ENCODE measurements around the gene CDYL.

The CDYL gene

DNA sequence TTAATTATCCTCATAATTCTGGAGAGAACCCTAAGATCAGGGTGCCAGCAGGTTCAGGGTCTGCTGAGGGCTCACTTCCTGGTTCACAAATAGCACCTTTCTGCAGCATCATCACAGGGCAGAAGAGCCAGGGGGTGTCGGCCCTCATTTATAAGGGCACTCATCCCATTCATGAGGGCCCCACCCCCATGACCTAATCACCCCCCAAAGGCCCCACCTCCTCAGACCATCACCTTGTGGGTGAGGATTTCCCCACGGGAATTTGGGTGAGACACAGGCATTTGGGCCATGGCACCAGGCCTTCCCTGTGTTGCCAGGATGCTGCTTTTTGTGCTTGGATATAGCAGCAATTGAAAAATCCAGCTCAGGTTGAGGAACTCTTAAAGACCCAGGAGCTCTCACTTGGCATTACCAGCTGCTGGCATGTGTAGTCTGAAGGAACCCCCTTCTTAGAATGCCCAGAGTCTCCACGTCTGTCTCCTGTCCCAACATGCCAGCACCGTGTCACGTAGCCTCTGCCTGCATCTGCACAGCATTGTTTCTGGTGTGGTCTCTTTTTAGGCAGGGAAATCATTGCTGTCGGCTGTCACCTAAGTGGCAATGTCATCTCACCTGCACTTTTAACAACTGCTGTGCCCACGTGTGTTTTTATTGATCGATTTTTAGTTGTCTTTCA, 156.2 kb downstream of the CDYL start:
- DNase-seq (ENCODE audit: low read depth in 2 of 2): no peak

DNA sequence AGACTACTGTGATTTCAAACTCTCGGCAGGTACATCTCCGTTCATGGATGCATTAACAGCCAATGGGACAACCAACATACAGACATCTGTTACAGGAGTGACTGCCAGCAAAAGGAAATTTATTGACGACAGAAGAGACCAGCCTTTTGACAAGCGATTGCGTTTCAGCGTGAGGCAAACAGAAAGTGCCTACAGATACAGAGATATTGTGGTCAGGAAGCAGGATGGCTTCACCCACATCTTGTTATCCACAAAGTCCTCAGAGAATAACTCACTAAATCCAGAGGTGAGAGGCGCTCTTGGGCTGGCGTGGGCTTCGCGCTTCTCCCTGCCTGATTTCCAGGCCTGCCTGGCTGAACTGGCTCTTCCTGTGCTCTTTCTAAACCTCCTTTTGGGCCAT, 159.3 kb downstream of the CDYL start:
- DNase-seq (ENCODE audit: low read depth in 2 of 2): no peak

DNA sequence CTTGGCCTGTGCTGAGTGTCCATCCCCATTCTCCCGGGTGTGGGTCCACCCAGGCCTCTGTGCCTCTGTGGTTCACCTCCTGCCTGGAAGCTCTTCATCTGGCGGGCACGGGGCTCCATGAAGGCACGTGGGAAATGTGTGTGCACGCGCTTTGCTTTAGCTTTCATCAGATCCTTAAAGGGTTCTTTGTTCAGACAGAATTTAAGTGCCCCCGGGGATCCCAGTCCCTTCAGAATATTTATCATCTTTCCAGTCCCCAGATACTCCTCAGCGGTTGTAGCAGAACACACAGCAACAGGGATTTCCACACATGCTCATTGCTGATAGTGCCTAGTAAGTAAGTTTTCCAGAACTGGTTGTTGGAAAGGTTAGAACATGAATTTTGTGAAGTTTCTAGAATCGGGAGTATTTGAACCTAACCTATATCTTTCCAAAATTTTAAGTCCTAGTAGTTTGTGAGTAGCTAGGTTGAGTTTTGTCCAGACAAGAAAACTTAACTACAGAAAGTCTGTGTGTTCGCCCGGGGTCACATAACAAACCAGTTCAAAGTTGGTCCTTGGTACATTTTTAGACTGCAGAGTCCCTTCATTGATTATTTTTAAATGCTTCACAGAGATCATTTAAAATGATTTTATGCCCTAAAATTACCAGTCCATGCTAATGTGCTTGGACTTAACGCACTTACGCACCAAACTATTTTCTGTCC, 159.9 kb downstream of the CDYL start:
- DNase-seq (ENCODE audit: low read depth in 2 of 2): no peak

DNA sequence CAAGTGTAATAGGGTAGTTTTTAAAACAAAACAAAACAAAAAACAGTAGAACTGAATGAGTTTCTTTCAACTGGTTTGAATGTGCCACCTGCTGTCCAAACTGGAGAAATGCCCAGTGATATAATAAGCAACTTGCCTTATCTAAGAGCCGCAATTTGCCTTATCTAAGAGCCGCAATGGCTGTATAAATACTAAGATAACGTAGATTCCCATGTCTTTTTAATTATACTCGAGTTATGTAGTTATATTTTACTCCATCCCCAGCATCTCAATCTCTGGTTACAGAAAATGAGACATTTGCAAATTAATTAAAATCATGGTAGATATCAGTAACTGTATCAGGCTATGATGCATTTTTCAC, 160.5 kb downstream of the CDYL start:
- DNase-seq (ENCODE audit: low read depth in 2 of 2): no peak

DNA sequence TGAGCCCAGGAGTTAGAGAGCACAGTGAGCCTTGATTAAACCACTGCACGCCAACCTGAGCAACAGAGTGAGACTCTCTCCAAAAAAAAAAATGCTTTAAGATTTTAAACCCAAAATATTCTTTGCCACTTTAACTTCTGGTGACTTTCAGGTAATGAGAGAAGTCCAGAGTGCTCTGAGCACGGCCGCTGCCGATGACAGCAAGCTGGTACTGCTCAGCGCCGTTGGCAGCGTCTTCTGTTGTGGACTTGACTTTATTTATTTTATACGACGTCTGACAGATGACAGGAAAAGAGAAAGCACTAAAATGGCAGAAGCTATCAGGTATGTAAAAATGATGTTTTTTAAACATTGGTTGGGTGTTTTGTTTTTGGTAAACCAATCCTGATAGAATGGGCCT, 161.2 kb downstream of the CDYL start:
- no peak for DNase-seq (ENCODE audit: low read depth in 2 of 2)

DNA sequence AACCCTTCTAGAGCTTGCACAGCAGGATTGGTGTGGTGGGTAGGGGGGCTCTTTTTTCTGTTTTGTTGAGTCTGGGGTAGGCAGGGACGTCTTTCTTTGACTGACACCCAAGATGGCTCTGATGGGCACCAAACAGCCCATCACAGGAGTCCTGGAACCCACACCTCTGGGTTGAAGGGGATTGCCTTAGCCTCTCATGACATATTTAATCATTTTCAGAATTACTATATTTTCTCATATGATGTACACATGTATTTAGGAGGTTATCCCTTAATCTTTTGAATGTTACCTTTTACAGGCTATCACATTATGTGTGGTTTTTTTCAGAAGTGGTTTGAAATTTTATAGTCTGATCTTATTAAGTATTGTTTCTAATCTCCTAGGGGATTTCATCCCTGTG, 163.0 kb downstream of the CDYL start:
- no peak for DNase-seq (ENCODE audit: low read depth in 2 of 2)

DNA sequence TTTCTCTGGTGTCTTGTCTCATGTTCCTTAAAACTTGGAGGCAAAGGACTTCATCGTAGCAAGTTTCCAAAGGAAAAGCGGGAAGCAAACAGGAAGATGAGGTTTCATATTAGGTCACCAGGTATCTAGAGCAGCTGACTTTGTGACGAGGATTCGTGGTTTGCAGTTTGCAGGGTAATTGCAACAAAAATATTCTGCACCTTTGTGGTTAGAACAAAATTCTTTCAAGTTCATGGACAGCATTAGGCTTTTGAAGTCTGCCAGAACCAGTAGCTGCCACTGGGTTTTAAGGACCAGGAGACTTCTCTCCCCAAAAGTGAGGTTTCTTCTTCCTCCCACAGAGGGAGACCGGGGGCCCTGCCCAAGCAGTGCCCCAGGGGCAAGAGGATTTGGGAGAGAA, 164.2 kb downstream of the CDYL start:
- no peak for DNase-seq (ENCODE audit: low read depth in 2 of 2)

DNA sequence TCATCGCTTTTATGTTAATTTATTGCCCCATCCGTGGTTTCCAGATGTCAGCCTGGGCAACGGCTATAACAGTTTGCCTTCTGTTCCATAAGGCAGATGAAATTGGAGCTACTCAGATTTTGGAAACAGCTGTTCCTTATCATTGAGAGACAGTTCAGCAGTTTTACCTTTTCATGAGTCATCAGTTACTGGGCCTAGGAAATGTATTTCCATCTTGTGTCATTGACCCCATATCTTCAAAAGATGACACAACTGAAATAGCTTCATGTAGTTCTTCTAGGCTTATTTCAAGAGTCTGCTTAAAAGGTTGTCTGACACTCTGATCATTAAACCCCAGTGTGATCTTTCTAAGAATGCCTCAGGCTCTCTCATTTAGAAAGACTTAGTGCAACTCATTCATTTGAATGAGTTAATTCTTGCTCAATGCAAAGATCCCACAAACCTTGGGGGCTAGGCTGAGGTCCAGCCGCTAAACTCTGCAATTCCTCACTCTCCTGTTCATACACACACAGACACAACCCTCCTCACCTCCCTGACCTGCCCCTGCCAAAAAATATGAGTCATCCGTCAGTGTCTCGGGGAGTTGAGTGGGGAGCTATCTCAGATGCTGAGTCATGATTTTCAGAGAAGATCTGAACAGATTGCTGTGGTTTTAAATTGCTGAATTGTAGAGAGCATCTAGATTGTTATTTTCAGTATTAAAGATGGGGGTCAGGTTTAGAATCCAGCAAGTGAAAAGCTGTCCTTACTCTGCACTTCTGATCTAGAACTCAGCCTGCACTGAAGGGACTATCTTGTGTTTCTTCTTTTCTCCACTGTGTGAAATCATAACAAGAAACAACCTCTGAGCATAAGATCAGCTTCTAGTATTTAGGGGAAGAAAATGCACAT, 165.8 kb downstream of the CDYL start:
- DNase-seq (ENCODE audit: low read depth in 2 of 2): peak in 1 of 2 donors; percentile 5

DNA sequence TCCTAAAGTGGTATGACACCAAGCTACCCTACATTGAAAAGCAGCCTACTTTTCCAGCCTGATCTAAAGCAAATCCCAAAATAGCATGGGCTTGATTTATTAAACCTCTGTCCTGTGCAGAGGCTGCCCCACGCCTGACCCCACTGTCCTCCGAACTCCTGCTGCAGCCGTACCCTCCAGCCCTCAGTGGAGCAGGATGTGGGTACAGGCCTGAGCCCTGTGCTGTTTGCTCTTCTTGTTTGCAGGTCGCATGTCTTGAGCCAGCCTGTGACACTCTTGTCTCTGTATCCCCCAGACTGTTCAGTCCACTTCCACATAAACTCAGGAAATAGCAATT, 166.4 kb downstream of the CDYL start:
- no peak for DNase-seq (ENCODE audit: low read depth in 2 of 2)

DNA sequence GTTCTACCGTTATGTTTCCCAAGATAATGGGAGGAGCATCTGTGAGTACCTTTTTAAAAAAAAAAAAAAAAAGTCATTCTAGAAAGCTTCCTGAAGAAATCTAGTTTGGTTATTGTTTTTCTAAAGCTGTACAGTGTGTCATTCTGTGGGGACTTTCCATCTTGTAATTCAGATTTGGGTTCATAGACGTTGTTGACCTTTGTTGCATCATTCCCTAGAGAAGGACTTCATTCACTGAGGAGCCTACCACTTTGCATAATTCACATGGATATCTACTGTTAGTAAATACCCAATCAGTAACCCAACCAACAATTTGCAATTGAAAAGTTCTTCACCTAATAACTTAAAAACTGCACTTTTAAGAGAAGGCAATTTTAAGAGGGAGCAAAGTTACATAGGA, 167.5 kb downstream of the CDYL start:
- DNase-seq (ENCODE audit: low read depth in 2 of 2): no peak

DNA sequence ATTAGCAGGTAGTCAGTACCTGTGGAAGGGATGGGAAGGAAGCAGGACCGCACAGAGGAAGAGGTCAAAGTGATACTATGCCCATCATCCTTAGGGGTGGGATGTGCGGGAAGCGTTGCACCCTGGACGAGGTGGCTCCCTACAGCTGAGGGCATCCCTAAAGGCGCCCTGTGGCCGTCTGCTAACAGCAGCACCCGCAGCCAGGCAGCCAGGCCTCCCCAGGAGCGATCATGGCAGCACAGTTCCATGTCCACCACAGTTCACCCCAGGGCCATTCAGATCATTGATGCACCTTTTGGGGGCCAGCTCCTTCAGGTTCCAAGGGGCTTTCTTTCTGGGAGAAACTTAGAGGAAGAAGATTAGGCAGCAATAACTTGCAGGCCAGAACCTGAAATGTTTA, 168.1 kb downstream of the CDYL start:
- no peak for DNase-seq (ENCODE audit: low read depth in 2 of 2)

DNA sequence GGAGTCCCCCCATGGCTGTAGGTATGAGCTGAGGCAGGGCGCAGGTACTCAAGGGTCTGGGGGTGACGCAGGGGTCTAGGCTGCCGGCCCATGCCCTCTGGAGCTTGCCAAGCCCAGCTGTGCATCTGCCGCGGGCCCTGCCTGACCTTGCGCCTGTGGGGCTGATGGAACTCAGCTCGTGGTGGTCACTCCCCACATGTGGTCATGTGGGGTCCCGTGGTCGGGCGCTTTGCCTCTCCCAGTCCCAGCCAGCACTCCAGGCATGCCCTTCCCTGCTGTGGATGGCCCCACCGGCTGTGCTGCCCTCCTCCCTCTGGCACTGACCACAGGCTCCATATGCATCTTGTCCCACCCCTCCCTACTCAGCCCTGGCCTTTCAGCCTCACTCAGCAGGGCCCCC, 170.3 kb downstream of the CDYL start:
- no peak for DNase-seq (ENCODE audit: low read depth in 2 of 2)

DNA sequence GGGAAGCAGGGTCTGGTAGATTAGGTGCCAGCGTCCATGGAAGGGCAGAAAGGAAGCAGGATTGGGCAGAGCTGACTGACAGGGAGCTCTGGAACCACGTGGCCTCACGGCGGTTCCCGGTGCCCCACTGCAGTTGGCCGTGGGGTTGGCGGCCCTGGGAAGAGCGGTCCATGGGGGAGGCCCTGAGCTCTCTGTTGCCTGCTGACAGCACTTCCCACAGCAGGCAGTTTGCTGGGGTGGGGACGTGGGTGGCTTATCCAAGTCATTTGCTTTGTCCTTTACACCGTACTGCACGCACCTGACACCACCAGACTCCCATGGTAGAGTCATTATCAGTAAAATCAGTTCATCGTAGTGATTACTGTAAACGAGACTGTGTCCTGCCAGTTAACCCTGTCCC, 171.5 kb downstream of the CDYL start:
- no peak for DNase-seq (ENCODE audit: low read depth in 2 of 2)

DNA sequence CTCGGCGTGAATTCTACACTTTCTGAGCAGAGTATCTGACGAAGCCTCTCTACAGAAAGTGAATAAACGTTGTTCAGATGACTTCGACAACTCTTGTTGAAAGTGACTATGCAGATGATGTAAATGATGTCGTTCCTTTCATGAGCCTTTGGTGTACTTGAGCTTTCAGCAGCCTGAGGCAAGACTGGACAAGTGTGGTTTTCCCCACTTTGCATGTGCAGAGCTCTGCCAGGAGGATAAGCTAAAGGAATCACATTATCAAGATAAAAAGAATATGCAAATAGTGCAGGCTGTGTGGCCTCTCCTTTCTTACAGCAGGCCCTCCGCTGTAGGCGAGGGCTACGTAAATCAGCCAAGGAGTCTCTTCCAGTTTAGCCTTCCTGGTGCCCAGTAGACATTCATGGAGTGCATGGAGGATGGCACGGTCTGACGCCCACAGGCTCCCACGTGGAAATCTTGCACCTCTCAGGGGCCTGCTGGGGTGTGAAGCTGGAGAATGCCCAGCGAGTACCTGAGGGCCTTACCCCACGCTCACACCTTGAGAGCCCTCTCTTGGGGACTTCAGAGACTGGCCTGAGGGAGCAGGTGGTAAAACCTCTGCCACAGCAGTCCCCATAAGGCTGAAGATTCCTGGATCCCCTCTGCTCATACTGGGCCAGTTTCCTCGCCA, 172.7 kb downstream of the CDYL start:
- no peak for DNase-seq (ENCODE audit: low read depth in 2 of 2)

DNA sequence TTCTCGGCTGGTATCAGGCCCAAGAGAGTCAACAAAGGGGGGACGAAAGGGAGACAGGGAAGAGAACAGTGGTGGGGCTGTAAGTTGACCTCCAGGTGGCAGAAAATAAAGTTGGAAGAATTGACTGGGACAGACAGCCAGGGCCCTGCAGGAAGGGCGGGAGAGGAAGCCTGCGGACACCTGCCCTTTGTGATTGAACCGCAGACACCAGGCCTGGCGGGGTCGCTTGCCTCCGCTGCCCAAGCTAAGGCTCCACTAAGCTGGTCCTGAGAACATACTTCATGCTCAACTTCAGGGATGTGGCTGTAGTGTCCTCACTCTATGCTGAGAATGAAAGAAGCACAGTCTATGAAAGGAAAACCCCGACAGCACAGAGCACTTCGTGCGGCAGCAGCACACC, 173.9 kb downstream of the CDYL start:
- DNase-seq (ENCODE audit: low read depth in 2 of 2): no peak

DNA sequence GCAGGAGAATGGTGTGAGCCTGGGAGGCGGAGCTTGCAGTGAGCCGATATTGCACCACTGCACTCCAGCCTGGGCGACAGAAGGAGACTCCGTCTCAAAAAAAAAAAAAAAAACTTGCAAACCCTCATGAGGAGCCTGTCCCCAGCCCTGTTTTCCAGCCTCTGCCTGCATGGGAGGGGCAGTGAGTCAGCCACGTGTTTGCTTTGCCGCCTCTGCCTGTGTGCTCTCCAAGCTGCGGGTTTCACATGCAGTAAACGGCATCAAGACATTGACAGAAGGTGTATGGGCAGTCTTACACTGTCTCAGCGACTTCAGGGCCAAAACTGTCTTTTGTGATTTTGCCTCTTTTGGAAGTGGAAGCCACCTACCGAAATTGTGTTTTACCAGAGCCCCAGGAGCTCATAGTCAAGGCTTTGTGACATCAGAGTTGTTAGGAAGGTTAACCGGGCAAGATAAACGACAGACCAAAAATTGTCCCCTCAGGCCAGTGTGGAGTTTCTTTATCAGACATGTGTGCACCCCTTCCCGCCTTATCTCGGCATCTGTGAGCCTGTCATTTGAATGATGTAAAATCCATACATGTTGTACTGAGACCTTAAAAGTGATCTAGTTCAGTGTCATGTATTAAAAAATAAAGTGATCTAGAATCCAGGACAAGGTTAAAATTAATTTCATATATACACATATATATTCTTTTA, 174.8 kb downstream of the CDYL start:
- DNase-seq (ENCODE audit: low read depth in 2 of 2): no peak

DNA sequence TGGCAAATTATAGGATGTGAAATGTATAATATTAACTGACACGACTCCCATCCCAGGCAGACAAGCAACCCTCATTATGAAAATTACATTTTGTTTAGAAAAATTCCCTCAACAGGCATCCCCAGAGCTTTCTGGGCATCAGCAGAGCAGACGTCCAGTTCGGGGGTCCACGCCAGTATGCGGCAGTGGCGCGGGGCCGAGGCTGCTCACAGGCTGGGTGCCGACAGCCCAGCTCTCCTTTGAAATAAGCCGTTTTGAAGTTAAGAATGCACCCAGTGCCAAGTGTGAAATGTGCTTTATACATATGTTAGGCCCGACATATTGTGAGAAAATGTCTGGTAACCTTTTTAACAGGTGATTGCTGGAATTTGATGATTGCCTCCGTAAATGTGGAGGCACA, 177.2 kb downstream of the CDYL start:
- DNase-seq (ENCODE audit: low read depth in 2 of 2): no peak

DNA sequence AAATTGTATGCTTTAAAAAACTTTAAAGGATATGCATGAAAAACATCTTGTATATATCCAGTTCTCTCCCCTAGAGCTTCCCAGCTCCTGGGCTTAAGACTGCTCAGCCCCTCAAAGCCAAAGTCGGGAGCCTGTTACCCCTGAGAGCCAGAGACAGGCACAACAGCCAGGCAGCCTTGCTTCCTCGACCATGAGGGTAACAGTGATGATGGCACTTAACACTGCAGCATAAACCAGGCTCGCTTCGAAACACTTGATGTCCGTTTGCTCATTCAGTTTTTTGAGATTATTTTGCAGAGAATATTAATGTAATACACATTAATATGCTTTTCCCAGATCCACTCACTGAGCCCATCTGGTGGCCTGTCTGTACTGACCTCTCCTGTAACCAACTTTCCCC, 180.4 kb downstream of the CDYL start:
- DNase-seq (ENCODE audit: low read depth in 2 of 2): no peak

DNA sequence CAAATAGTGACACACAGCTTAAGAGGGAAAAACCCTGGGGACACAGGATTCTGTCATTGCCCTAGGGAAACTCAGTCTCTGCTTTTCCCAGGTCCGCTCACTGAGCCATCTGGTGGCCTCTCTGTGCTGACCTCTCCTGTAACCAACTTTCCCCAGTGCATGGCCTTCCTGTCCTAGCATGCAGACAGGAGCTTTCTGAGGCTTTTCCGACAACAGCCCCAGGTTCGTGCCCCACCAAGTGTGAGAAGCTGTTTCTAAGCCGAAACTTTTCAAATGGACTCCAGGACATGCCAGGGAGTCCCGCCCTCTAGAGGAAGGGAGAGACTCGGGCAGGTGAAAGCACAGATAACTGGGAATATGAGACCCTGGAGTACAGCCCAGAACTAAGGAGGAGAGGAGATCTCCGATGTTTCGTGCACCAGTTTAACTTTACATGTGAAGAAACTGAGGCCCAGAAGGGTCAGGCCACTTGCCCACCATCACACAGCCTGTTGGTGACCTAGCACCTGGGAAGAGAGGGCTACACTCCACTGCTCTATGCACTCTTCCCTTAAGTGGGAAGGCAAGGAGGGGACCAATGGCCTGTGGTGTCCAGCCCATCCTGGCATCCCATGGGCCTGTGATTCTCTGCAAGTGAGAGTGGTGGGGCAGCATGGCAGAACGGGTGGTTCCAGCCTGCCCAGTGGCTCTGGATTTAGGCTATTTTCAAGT, 181.5 kb downstream of the CDYL start:
- DNase-seq (ENCODE audit: low read depth in 2 of 2): no peak

DNA sequence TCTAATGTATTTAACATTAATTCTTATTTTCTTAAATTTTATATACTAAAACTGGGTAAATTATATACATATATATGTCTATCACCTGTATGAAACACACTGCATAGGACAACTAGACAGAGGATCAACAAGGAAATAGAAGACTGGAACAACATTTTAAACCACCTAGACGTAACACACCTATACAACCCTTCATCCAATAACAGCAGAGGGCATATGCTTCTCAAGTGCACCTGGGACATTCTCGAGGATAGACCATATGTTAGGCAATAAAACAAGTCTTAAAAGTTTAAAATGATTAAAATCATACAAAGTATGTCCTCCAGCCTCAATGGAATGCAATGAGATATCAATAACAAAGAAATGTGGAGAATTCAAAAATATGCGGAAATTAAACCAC, 182.4 kb downstream of the CDYL start:
- no peak for DNase-seq (ENCODE audit: low read depth in 2 of 2)
